Skeletal muscle satellite cell (primary cell): ENCODE data around the gene FMOD. TPM values are rescaled to one million over a fixed set of nuclear protein-coding genes. Genes with fewer than 3 reads are reported as not detected.

ENCODE experiments used
- H3K27me3 ChIP-seq: 2 replicates; pipeline ENCODE4 v1.7.0; 2013; ENCODE audit warnings: low read length; ENCODE audit not compliant: control insufficient read depth, insufficient read depth
- H3K36me3 ChIP-seq: 2 replicates; pipeline ENCODE4 v1.7.0; 2013; ENCODE audit warnings: mild to moderate bottlenecking, control low read depth, low read length; ENCODE audit not compliant: insufficient read depth
- H3K4me1 ChIP-seq: 2 replicates; pipeline ENCODE4 v1.7.0; 2013; ENCODE audit warnings: low read length; ENCODE audit not compliant: control insufficient read depth, insufficient read depth
- H3K4me2 ChIP-seq: 2 replicates; pipeline ENCODE4 v1.7.0; 2013; ENCODE audit warnings: mild to moderate bottlenecking, low read length
- H3K4me3 ChIP-seq: 2 replicates; pipeline ENCODE4 v1.7.0; 2013; ENCODE audit warnings: low read length
- H3K9ac ChIP-seq: 2 replicates; pipeline ENCODE4 v1.7.0; 2013; ENCODE audit warnings: mild to moderate bottlenecking, low read depth, low read length, moderate library complexity
- H3K9me3 ChIP-seq: replicated peaks from 2 replicates; pipeline ENCODE4 v1.7.0; 2013; ENCODE audit warnings: mild to moderate bottlenecking, control low read depth, low read length
- total RNA-seq: library from RNA; depleted of rRNA; stranded (reverse); fragments of >200 nt; gene quantifications from 2 replicates; pipeline ENCODE4 v1.2.3, GENCODE V29; 2012; rRNA removed

Gene FMOD
- under 0.01 and 0.44 TPM in 2 replicates for total RNA-seq

DNA sequence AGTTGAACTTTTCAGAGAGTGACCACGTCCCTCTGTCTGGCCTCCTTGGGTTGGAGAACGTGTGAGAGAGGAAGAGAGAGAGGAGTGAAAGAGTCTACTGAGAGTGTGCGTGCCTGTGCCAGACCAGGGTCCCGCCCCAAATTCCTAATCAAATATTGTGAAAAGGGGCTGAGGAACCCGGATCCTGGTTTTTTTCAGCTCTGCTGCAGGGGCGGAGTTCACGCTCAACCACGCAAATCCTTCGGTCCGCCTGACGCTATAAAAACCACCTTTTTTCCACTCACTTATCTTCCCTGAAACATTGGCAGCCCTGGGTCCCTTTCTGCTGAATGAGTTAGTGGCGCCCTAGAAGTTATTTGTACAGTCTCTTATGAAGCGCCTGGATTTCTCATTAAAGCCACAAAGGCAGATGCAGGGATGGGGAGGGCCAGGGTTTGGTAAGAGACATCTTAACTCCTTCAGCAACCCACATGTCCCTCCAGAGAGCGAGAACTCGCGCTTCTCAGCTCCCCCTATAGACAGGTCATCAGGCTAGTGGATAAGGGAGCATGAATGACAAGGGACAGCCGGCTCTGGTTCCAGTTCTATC is at the start of gene FMOD:
Gene FMOD (minus strand): TSS at position 86 of the 589 bp plus-strand sequence. CDS start 2,852 bp downstream, outside the sequence.
- no peak within 1 kb of the TSS for H3K4me3 ChIP-seq
- H3K9me3 ChIP-seq = no peaks in the 10 kb centered on the region
- no peaks in the 10 kb centered on the region for H3K4me1 ChIP-seq
- H3K9ac ChIP-seq = no peak within 1 kb of the TSS
- no peaks in the 10 kb centered on the region for H3K36me3 ChIP-seq
- H3K4me2 ChIP-seq = no peak within 1 kb of the TSS
- H3K27me3 ChIP-seq = peaks cover 72% of the 10 kb centered on the region

DNA sequence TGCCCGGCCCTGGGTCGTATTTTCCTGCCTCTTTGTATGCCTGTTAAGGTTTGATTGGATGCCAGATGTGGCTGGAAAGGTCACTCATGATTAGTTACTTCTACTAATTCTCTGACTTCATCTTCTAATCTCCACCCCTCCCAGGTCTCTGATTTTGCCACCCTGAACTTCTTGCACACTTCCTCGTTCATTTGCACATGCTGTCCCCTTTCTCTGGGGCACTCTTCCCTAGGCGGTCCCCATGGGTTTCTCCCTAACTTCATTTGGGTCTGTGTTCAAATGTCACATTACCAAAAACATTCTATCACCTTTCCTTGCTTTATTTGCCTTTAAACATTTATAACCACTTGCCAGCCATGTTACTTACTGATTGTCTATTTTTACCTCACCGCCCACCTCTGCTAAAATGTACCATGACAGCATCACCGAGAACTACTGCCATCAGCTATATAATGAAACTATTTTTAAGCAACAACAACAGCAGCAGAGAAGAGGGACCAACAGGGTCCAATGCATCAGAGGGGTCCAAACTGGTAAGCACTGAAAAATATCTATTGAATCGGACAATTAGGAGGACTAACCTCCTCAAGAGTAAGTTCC is 45.8 kb upstream of the FMOD start:
- H3K9ac ChIP-seq = no peak overlapping the region
- H3K36me3 ChIP-seq = no peaks in the 10 kb centered on the region
- no peak overlapping the region for H3K4me3 ChIP-seq
- H3K27me3 ChIP-seq = peaks cover 13% of the 10 kb centered on the region
- no peaks in the 10 kb centered on the region for H3K9me3 ChIP-seq
- no peaks in the 10 kb centered on the region for H3K4me1 ChIP-seq
- H3K4me2 ChIP-seq = no peak overlapping the region

GRCh38 chr1:203395751-203396150 is 44.8 kb upstream of the FMOD start:
- H3K36me3 ChIP-seq = no peaks in the 10 kb centered on the region
- no peak overlapping the region for H3K9ac ChIP-seq
- no peak overlapping the region for H3K4me2 ChIP-seq
- H3K4me1 ChIP-seq = no peaks in the 10 kb centered on the region
- H3K27me3 ChIP-seq = peaks cover 13% of the 10 kb centered on the region
- H3K9me3 ChIP-seq = no peaks in the 10 kb centered on the region
- no peak overlapping the region for H3K4me3 ChIP-seq

DNA sequence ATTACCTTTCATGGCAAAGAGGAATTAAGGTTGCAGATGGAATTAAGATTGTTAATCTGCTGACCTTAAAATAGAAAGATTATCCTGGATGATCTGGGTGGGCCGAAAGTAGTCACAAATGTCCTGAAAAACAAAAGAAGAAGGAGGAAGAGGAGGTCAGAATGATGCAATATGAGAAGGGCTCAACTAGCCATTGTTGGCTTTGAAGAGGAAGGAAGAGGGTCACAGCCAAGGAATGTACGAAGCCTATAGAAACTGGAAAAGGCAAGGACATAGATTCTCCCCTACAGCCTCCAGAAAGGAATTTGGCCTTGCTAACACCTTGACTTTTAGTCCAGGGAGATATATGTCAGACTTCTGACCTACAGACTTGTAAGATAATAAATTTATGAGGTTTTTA is 39.4 kb upstream of the FMOD start:
- no peak overlapping the region for H3K9ac ChIP-seq
- H3K4me3 ChIP-seq = no peak overlapping the region
- no peaks in the 10 kb centered on the region for H3K4me1 ChIP-seq
- H3K4me2 ChIP-seq = no peak overlapping the region
- H3K27me3 ChIP-seq = peaks cover 20% of the 10 kb centered on the region
- no peaks in the 10 kb centered on the region for H3K36me3 ChIP-seq
- no peaks in the 10 kb centered on the region for H3K9me3 ChIP-seq

DNA sequence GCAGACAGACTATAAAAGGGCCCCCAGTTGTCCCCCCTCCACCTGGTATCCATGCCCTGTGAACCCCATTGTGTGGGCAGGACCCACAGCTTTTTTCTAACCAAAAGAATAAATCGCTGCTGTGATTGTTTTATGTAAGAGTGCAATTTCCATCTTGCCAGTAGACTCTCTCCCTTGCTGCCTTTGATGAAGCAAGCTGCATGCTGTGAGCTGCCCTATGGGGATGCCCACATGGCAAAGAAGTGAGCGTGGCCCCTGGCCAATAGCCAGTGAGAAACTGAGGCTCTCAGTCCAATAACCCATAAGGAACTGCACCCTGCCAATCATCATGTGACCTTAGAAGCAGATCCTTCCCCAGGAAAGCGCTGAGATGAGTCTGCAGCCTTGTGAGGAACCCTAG is 37.8 kb upstream of the FMOD start:
- Histone ChIP-seq H3K27me3 (peaks cover 27% of the 10 kb centered on the region), H3K36me3 (no peaks in the 10 kb centered on the region), H3K9me3 (no peaks in the 10 kb centered on the region), H3K4me2 (no peak overlapping the region), H3K4me1 (no peaks in the 10 kb centered on the region), H3K4me3 (no peak overlapping the region), H3K9ac (no peak overlapping the region)

DNA sequence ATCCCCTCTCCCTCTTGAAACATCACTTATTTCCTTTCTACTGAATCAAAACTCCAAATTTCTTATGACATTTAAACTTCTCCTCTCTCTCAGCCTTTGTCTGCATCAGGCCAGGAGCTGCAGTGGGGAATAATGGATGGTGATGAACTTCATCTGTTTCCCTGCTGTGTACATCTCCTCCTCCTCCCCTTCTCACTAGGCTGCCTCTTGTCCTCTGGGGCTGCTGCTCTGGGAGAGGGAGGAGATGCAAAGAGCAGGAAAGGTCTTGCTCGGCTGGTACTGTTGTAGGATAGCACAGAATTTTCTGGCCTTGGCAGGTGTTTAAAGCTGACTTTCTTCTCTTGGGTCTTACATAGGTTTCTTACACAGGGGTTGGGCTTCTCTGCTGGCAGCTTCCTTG is 31.1 kb upstream of the FMOD start:
- H3K4me2 ChIP-seq = no peak overlapping the region
- no peak overlapping the region for H3K4me3 ChIP-seq
- no peaks in the 10 kb centered on the region for H3K9me3 ChIP-seq
- no peaks in the 10 kb centered on the region for H3K4me1 ChIP-seq
- H3K36me3 ChIP-seq = no peaks in the 10 kb centered on the region
- H3K9ac ChIP-seq = no peak overlapping the region
- H3K27me3 ChIP-seq = peaks cover 70% of the 10 kb centered on the region

DNA sequence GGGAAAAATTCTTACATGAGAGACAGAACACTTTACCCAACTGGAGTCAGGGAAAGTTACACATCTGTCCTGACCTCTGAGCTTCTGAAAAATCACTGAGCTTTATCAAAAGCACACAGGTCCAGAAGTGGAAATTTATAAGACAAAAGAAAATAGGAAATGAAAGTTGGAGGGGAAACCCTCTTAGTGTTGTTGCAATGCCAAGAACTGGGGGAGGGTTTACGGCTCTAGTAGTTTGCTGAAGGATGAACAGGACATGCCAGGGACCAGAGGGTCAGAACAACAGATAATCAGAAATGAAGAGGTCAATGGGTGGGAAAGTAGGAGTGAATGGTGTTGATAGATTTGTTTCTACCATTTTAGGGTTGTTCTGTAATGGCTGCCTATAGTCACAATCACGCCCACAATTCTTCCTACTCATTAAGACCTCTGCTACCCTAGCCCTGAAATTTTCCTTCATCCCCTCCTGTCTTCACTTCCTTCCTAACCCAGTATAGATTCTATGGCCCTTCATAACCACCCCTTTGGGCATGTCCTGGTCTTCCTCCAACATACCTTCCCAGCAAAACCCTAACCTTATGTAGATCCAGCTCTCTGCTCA is 30.3 kb upstream of the FMOD start:
- no peaks in the 10 kb centered on the region for H3K4me1 ChIP-seq
- no peaks in the 10 kb centered on the region for H3K36me3 ChIP-seq
- peaks cover 76% of the 10 kb centered on the region for H3K27me3 ChIP-seq
- no peak overlapping the region for H3K9ac ChIP-seq
- H3K4me3 ChIP-seq = no peak overlapping the region
- H3K4me2 ChIP-seq = no peak overlapping the region
- no peaks in the 10 kb centered on the region for H3K9me3 ChIP-seq

GRCh38 chr1:203380420-203381150 is 29.7 kb upstream of the FMOD start:
- Histone ChIP-seq H3K4me3 (no peak overlapping the region), H3K4me1 (no peaks in the 10 kb centered on the region), H3K9ac (no peak overlapping the region), H3K4me2 (no peak overlapping the region), H3K36me3 (no peaks in the 10 kb centered on the region), H3K9me3 (no peaks in the 10 kb centered on the region), H3K27me3 (peaks cover 79% of the 10 kb centered on the region)

GRCh38 chr1:203379825-203380224 is 28.9 kb upstream of the FMOD start:
- peaks cover 78% of the 10 kb centered on the region for H3K27me3 ChIP-seq
- no peaks in the 10 kb centered on the region for H3K36me3 ChIP-seq
- H3K9ac ChIP-seq = no peak overlapping the region
- no peaks in the 10 kb centered on the region for H3K4me1 ChIP-seq
- no peak overlapping the region for H3K4me3 ChIP-seq
- no peak overlapping the region for H3K4me2 ChIP-seq
- no peaks in the 10 kb centered on the region for H3K9me3 ChIP-seq

GRCh38 chr1:203378556-203379245 is 27.8 kb upstream of the FMOD start:
- no peak overlapping the region for H3K9ac ChIP-seq
- H3K27me3 ChIP-seq = peaks cover 83% of the 10 kb centered on the region

GRCh38 chr1:203373991-203374390 is 23.1 kb upstream of the FMOD start:
- Histone ChIP-seq H3K4me3 (no peak overlapping the region), H3K9me3 (no peaks in the 10 kb centered on the region), H3K27me3 (peaks cover 65% of the 10 kb centered on the region), H3K36me3 (no peaks in the 10 kb centered on the region), H3K4me1 (no peaks in the 10 kb centered on the region), H3K9ac (no peak overlapping the region), H3K4me2 (no peak overlapping the region)

More at GRCh38 chr1:203378556-203379245, 27.8 kb upstream of the FMOD start:
- Histone ChIP-seq H3K36me3 (no peaks in the 10 kb centered on the region), H3K4me2 (no peak overlapping the region), H3K4me1 (no peaks in the 10 kb centered on the region), H3K9me3 (no peaks in the 10 kb centered on the region), H3K4me3 (no peak overlapping the region)
